ENCODE data around the gene RBM10. TPM values are rescaled to one million over a fixed set of nuclear protein-coding genes. Genes with fewer than 3 reads are reported as not detected.

RBM10 gene
- total RNA-seq, 1 donor from 2014 or later = 21.4 TPM

DNA sequence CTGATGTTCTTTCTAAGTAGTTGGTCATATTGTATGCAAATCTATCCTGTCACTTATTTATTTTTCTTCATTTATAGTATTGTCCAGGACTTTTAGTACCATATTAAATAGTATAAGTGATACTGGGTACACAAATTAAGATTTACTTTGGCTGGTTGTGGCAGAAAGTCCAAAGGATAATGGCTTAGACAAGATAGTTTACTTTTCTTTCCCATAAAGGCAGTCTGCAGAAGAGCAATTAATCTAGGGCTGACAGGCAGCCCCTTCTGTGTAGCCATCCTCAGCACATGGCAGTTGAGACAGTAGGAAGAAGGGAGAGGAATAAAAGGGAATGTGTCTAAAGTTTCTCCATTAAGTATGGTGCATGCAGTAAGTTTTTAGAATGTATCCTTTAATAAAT, 6.4 kb downstream of the RBM10 start:
- no peak for DNase-seq

DNA sequence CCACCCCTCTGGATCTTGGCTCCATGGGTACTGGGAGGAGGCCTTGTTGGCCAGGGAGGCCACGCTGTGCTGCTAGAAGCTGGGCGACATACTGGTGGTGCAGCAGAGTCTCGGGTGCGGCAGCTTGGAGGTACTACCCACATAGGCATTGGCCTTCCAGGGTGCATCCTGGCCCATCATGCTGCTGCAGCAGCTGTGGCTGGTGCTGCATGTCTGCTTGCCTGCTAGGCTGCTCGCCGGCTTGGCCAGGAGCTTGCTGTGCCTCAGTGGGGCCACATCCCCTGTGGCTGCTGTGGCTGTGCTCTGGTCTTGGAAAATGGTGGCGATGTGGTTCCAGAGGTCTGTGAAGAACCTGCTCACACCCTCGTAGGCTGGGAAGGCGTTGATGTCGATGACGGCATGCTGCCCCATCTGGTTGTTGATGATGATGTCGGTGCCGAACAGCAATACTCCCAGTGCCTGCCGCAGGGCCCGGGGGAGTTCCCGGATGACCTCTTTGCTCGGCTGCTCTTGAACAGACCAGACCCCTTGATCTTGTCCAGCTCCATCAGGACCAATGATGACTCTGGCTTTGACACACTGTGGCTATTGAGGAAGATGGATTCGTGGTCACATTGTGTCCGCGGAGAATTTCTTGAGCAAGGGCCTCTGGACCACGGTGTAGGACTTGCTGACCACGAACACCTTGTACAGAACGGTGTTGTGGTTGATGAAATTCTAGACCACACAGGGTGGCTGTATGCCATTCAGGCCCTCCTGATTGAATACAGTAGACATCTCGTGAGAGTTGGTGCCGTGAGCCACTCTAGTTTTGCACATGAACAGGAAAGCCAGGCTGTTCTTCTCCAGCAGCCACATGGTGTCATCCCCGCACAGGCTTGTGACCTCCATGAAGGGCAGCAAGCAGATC, 11.8 kb downstream of the RBM10 start:
- no peak for DNase-seq

DNA sequence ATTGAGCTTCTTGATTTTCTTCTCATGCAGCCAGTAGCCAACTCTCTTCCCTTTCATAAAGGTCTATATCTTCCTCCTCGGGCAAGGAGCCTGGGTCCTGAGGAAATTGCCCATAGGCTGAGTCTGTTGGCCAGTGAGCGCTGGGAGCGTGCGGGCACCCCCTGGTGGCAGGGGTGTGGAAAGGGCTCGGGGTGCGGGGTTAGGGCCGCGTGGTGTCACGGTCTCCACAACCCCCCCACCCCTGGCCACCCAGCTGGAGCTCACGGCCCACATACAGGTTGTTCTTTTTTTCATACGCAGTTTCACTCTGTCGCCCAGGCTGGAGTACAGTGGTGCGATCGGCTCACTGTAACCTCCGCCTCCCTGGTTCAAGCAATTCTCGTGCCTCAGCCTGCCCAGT, 13.1 kb downstream of the RBM10 start:
- DNase-seq = no peak

DNA sequence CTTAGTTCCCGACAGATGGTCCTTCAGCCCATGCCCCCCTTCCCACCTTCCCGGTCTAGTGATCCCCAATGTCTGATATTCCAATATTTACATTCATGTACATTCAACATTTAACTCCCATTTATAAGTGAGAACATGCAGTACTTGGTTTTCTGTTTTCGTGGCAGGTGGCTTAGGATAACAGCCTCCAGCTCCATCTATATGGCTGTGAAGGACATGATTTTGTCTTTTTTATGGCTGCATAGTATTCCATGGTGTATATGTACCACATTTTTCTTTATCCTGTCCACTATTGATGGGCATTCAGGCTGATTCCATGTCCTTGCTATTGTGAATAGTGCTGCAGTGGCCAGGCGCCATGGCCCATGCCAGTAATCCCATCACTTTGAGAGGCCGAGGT, 13.8 kb downstream of the RBM10 start:
- DNase-seq = no peak

DNA sequence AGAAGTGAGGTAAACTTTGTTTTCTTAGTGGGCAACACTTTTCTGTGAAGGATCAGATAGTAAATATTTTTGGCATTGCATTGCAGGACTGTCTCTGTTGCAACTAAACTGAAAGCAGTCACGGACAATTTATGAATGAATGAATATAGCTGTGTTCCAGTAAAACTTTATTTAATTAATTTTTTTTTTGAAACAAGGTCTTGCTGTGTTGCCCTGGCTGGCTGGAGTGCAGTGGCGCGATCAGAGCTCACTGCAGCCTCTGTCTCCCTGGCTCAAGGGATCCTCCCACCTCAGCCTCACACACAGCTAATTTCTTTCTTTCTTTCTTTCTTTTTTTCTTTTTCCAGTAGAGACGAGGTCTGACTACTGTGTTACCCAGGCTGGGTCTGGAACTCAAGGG, 15.8 kb downstream of the RBM10 start:
- DNase-seq = no peak

DNA sequence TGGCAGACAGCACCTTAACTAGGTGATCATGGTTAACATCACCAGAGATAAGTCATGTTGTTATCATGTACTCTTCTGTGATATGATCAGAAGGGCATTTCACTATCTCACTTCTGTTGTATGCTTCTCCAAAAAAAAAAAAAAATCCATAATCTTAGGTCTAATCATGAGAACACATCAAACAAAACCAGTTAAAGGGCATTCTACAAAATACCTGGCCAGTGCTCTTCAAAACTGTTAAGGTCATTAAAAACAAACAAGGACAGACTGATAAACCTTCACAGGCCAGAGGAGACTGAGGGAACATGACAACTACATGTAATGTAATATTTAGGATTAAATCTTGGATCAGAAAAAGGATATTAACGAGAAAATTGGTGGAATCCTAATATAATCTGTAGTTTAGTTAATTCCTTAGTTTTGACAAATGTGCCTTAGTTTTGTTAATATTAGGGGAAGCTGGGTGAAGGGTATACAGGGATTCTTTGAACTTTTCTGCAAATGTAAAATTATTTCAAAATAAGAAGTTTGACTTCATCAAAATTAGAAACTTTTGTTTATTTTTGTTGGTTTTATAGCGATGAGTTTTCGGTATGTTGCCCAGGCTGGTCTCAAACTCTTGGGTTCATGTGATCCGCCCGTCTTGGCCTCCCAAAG, 18.0 kb downstream of the RBM10 start:
- no peak for DNase-seq

DNA sequence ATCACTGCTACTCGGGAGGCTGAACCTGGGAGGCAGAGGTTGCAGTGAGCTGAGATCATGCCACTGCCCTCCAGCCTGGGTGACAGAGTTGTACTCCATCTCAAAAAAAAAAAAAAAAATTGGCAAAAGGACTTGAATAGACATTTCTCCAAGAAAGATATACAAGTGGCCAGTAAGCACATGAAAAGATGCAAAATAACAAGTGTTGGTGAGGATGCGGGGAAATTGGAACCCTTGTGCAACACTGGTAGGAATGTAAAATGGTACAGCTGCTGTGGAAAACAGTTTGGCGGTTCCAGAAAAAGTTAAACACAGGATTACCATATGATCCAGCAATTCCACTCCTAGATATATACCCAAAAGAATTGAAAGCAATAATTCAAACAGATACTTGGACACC, 19.4 kb downstream of the RBM10 start:
- DNase-seq = no peak

DNA sequence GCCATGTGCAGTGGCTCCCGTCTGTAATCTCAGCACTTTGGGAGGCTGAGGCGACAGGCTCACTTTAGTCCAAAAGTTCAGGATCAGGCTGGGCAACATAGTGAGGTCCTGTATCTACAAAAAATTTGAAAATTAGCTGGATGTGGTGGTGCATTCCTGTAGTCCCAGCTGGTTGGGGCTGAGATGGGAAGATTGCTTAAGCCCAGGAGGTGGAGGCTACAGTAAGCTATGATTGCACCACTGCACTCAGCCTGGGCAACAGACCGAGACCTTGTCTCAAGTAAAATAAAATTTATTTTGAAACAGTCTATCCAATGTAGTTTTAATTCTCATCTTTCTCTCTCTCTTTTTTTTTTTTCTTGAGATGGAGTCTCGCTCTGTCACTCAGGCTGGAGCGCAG, 21.1 kb downstream of the RBM10 start:
- no peak for DNase-seq

DNA sequence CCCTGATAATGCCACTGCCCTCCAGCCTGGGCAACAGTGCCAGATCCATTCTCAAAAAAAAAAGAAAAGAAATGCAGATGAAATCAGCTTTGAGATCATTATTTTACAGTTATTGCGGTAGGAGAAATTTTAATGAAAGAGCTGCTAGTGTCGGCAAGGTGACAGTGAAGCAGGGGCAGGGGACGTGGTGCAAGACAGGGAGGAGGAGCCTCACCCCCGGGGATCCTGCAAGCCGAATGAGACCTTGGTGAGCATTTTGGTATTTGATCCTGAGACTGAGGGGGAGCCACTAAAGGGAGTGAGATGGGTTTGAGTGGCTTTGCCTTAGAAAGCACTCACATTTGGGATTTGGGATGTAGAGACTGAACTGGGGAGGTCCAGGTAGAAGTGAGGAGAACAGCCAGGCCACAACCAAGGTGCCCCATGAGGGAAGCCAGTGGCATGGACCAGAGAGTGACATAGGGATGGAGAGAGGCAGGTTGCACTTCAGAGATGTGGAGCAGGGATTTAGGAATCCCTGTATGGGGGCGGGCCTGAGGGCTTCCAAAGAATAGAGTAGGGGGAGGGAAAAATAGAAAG, 23.6 kb downstream of the RBM10 start:
- DNase-seq = no peak

DNA sequence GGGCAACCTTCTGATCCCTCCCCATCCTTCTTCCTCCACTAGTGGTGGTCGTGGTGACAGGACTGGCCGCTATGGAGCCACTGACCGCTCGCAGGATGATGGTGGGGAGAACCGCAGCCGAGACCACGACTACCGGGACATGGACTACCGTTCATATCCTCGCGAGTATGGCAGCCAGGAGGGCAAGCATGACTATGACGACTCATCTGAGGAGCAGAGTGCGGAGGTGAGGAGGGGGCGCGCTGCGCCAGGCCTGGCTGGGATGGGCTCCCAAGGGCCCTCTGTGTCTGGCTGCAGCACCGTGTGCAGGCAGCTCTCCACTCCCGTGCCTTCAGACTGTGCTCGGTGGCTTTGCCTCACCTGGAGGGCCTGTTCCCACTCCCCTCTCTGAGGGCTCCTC, 24.3 kb downstream of the RBM10 start:
- DNase-seq = no peak

DNA sequence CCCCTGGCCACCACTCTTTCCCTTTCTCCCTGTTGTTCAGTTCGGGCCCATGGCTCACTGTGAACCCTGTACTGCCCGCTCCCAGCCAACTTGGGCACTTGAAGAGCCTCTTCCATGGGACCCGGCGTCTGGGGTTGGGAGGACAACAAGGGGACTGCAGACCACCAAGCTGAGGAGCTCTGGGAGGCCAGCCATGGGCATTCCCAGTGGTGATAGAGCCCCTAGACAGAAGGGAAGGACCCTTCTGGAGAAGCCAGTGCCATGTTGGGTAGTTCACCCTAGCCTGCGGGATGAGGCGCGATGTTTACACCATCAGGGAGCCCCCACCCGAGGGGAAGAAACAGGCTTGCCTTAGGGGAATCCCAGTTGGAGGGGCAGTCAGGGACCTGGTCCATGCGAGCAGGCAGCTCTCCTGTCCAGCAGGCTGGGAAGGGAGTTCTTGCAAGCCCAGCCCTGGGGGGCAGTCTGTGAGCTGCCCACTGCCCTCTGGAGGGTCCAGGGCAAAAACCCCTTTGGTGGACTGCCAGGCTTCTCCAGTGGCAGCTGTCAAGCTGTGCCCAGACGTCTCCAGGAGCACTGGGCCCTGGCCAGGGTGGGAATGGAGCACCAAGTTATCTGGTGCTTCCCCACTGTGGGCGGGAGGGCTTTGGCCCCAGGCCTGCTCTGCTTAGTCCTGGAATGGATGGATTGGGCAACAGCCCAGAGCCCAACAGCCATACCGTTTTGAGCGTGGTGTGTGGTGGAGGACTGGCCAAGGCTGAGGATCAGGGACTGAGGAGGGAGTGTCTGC, 24.9 kb downstream of the RBM10 start:
- no peak for DNase-seq

DNA sequence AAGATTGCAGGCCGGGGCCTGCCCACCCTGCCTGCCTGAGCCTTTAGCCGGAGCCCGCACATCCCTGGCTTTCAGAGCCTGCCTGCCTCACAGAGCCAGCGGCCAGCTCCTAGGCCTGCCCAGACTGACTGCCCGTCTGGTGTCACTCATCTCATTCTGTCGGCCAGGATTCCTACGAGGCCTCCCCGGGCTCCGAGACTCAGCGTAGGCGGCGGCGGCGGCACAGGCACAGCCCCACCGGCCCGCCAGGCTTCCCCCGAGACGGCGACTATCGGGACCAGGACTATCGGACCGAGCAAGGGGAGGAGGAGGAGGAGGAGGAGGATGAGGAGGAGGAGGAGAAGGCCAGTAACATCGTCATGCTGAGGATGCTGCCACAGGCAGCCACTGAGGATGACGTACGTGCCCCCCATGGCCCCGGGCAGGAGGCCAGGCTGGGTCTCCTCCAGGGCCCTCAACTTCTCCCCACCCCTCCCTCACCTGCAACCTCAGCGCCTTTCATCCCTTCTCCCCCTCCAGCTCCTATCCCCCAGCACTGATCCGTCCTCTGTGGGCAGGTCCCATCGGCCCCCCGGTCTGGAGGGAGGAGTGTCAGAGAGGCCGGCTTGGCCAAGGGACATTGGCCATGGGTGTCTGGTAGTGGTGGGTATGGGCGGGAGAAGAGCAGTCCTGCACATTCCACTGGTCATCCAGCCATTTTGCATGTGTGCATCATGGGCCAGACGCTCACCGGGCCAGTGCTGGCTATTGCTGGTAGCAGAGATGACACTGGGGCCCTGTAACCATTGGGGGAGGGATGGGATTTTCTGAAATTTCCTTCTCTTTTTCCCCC, 26.1 kb downstream of the RBM10 start:
- no peak for DNase-seq

DNA sequence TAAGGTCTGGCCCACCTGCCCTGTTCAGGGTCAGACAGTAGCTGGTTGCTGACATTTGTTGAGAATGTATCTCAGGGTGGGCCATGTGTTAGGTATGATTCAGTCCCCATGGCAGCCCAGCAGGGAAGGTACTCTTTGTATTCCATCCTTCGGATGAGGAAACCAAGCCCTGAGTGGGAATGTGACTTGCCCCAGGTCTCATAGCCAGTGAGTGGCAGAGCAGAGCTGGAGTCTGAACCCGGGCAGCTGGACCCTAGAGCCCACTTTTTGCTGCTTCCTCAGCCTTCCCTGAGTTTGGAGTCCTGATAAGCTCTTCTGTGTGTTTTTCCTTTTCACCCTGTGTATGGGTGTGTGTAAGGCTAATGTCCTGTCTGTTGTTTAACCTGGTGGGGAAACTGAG, 27.0 kb downstream of the RBM10 start:
- no peak for DNase-seq

DNA sequence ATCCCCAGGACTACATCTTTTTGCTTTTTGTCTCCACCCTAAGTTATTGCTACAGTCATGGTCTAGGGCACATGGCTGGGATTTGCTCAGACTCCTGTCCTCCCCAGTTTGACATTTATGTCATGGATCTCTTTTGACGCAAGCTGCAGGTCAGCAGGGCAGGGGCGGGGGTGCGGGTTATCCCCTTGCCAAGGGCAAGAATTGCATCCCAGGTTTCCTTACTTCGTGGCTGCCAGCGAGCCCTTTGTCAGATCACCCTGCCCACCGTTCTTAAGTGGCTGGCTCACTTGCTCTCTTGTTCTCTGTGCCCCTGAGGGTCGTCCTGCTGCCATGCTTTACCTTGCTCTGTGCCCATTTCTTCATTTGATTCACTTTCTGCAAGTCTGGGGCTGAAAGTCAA, 27.5 kb downstream of the RBM10 start:
- no peak for DNase-seq

DNA sequence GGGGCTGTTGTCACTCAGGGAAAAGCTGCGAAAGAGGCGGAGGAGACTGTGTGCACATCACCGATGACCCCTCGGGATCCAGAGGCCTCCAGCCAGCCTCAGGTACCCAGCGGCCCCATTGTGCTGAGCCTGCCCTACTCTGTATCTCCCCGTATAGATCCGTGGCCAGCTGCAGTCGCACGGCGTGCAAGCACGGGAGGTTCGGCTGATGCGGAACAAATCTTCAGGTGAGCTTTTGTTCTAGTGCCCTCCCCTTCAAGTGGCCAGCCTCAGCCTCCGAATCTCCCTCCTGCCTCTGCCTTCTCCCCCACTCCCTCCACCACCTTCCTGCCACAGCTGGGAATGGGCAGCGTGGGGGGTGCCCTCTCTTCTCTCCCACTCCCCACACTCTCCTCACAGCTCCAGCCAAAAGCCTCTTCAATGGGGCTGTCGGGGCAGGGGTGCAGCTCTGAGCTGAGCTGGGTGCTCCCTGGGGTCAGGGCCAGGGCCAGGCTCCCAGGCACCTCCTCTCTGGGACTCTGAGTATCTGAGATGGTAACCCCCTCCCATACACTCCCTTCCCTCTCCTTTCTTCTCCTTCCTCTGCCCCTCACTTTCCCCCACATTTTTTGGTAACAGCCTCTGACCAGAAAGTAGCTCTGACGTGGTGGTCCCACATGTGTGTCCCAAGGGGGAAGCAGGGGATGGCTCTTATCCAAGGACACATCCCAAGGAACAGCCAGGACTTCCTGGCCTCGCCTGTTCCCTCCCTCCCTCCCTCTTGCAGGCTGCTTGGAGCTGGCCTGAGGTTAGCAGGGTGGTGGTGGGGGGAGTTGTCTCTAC, 28.2 kb downstream of the RBM10 start:
- no peak for DNase-seq

DNA sequence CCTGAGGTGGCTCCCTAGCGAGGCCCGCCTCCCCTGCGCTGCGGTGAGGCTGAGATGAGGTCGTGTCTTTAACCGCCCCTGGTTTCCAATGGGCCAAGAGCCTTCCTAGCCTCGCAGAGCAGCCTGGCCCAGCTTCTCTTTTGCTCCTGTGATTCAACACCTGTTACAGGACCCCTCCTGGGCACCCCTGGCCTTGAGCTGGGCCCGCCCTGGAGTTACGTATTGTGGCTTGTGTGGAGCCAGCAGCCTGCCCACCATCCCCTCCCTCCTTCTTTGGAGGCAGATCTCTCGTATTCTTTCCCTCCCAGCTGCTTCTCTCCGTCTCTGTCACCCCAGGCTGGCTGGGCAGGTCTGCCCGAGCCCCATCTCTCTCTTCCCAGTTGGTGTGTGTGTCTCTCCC, 29.4 kb downstream of the RBM10 start:
- no peak for DNase-seq

DNA sequence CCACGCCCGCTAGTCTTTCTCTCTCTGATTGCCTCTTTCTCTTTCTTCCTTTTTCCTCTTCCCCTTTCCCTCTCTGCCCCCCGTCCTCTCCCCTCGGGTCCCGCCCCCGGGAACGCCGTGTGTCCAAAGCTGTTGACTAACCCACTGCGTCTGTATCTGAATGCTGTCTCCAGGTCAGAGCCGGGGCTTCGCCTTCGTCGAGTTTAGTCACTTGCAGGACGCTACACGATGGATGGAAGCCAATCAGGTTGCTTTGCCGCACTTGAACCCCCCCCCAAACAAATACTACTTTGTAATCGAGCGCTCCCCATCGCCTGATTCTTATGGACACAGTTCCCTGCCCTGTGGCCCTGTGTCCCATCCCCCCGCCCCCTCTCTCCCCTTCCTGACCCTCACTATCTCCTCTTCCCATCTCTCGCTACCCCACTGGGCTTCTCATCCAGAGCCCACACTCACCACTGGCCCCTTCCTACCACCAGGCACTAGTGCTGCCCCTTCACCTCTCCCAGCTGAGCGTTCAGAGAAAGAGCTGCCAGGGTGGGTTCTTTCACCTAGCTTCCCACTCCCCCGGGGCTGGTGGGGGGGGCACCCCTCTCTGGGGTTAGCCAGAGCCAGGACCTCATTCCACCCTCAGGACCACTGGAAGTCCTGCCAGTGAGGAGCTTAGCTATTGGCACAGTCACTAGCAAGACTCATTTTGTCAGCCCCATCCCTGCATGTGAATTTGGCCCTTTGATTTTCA, 30.0 kb downstream of the RBM10 start:
- no peak for DNase-seq

DNA sequence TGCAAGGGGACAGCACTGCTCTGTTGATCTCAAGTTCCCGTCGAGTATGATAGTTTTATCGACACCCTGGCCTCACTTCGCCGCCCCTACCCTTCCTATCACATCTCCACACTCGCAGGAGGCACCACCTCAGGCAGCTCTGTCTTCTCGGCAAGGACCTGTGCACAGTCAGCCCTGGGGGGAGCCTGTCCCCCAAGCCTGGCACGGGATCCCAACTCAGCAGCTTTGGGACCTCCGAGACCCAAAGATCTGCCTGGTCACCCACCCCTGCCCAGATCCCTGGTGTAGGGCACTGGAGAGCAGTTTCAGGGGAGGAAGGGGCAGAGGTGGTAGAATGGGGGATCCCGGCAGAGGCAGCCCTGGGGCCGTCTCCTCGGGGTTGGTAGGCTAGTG, 30.6 kb downstream of the RBM10 start:
- no peak for DNase-seq

DNA sequence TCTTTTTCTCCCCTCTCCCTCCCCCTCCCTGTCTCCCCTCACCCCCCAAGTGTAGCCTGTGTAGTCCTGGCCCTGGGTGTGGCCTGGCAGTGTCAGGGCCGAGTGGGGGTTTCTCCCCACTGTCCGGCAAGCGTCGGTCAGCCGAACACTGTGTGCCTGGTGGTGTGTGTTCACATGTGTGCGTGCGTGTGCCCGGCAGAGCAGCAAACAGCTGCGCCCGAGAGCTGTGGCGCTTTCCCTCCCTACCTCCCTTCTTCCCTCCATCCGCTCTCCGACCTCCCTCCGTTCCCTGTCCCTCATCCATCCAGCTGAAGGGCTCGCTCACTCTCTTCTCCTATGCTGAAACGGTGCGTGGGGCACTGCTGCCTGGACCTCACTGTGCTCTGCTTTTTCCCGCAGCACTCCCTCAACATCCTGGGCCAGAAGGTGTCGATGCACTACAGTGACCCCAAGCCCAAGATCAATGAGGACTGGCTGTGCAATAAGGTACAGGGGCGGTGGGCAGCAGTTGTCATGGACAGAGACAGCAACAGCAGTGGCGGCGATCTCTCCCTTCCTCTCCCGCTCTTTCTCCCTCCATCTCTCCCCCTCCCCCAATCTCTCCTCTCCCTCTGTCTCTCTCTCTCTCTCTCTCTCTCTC, 31.2 kb downstream of the RBM10 start:
- DNase-seq = no peak

DNA sequence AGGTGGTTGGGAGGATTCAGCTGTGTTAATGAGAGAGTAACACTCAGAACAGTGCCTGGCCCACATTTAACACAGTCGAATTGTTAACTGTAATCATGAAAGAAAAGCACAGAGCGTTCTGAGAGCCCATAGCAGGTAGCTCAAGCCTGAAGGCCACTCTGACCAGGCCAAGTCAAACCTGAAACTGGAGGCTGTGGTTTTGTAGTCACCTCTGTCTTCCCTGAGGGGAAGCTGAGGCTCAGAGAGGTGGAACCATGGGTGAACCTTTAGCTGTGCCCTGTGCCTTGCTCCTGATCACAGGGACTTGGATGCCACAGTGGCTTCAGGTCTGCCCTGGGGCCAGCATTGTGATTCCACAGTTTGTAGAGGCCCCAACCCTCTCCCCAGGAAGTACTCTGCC, 32.1 kb downstream of the RBM10 start:
- no peak for DNase-seq

All from skin of body (tissue), 2 donors.